Fibroblast of lung (primary cell): ENCODE data around the gene PIK3C2G. TPM values are rescaled to one million over a fixed set of nuclear protein-coding genes. Genes with fewer than 3 reads are reported as not detected.

Source experiments
- DNase-seq, 2 donors: peaks; one replicate each; pipeline versions ENCODE4 v3.0.0 to v3.0.0-alpha.2; 2010; ENCODE audit warnings: low read depth in 2 of 2
- H2AFZ ChIP-seq: 2 replicates; pipeline ENCODE4 v1.5.1; 2012; ENCODE audit warnings: low read length, control low read depth, inconsistent platforms
- H3K27ac ChIP-seq: 2 replicates; pipeline ENCODE4 v1.5.1; 2011; ENCODE audit warnings: low read length, control low read depth; ENCODE audit not compliant: insufficient read depth
- H3K27me3 ChIP-seq: 2 replicates; pipeline ENCODE4 v1.5.1; 2011; ENCODE audit warnings: mild to moderate bottlenecking, low read length; ENCODE audit not compliant: control insufficient read depth, insufficient read depth
- H3K36me3 ChIP-seq: 2 replicates; pipeline ENCODE4 v1.5.1; 2011; ENCODE audit warnings: low read length; ENCODE audit not compliant: control insufficient read depth, insufficient read depth
- H3K4me1 ChIP-seq: 2 replicates; pipeline ENCODE4 v1.5.1; 2011; ENCODE audit warnings: low read length; ENCODE audit not compliant: control insufficient read depth, insufficient read depth; ENCODE audit errors: extremely low read depth
- H3K4me2 ChIP-seq: 2 replicates; pipeline ENCODE4 v1.5.1; 2011; ENCODE audit warnings: low read length, control low read depth; ENCODE audit not compliant: insufficient read depth; ENCODE audit errors: extremely low read depth
- H3K4me3 ChIP-seq, 4 experiments: fragments of 200-600 bp in 1 of 4; sonication (generic) in 1 of 4; replicated peaks in 1 of 4; 2 replicates each; pipeline ENCODE4 v1.5.1; 2011 to 2016; ENCODE audit warnings: low read length in 4 of 4, low read depth in 3 of 4, mild to moderate bottlenecking in 3 of 4, control low read depth in 2 of 4, inconsistent platforms in 1 of 4, mixed read lengths in 1 of 4; ENCODE audit not compliant: insufficient read depth in 1 of 4; ENCODE audit errors: control extremely low read depth in 1 of 4
- H3K79me2 ChIP-seq: 2 replicates; pipeline ENCODE4 v1.5.1; 2012; ENCODE audit warnings: mild to moderate bottlenecking, low read length, inconsistent platforms; ENCODE audit not compliant: control insufficient read depth, insufficient read depth
- H3K9ac ChIP-seq: 2 replicates; pipeline ENCODE4 v1.5.1; 2011; ENCODE audit warnings: mild to moderate bottlenecking, low read length, control low read depth; ENCODE audit not compliant: insufficient read depth
- H3K9me3 ChIP-seq: 2 replicates; pipeline ENCODE4 v1.5.1; 2012; ENCODE audit warnings: low read depth, low read length; ENCODE audit not compliant: control insufficient read depth, insufficient read depth
- H4K20me1 ChIP-seq: 2 replicates; pipeline ENCODE4 v1.5.1; 2011; ENCODE audit warnings: low read length; ENCODE audit not compliant: control insufficient read depth, insufficient read depth; ENCODE audit errors: extremely low read depth
- CTCF ChIP-seq, 2 donors: IDR thresholded peaks in 1 of 2; conservative IDR thresholded peaks in 1 of 2; 1 replicate in 1 of 2; 2 replicates in 1 of 2; pipeline ENCODE4 v1.5.1; 2011 to 2012; ENCODE audit warnings: low read length in 2 of 2, control low read depth in 1 of 2, inconsistent platforms in 1 of 2, low read depth in 1 of 2, mild to moderate bottlenecking in 1 of 2
- EZH2 ChIP-seq: IDR thresholded peaks from 2 replicates; pipeline ENCODE4 v1.5.1; 2012; ENCODE audit warnings: low read length, control low read depth, mild to moderate bottlenecking; ENCODE audit errors: missing control alignments
- polyA plus RNA-seq, 2 donors: library from polyadenylated mRNA; depleted of rRNA in 1 of 2; stranded (reverse) in 1 of 2; unstranded in 1 of 2; fragments of >200 nt; gene quantifications; 2 replicates each; pipeline ENCODE4 v1.2.1, GENCODE V29; 2011 to 2012; ENCODE audit warnings: missing spikeins in 1 of 2
- total RNA-seq: library from RNA; depleted of rRNA; stranded (reverse); fragments of >200 nt; gene quantifications from 2 replicates; pipeline ENCODE4 v1.2.1, GENCODE V29; 2014

PIK3C2G gene
- total and polyA plus RNA-seq, 2 donors (not counting 1 experiment from before 2014, with no cell fraction given), result not detected

DNA sequence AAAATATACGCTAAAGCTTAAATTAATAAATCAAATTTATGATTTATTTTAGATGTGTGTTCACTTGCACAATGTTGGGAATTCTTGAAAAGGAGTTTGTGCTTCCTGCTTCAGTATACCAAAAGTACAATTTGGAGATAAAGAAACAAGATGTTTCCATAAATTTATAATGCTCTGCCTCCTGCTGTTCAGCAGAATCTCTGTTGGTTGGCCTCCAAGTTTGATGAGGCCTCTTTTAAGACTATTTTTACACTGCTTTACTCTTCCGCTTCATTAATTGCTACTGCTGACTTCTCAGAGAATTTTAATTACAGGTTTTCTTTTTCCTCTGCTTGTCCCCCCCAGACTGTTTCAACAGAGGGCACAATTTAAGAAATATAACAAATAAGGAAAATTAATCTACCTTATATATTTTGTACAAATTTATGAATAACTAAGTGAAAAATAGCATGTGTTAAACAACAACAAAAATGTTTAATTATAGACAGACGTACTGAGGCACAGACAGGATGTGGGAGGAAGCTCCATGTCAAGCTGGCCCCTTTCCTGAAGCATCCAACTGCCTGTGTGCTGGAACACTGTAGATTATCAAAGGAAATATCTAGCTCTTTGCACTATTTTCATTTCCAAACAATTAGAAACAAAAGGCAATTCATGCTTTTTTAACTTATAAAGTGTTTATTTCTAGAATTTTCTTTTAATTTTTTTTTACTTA is 83.9 kb downstream of the PIK3C2G start:
- Histone ChIP-seq H3K36me3 (no peaks in the 10 kb centered on the region), H3K27ac (no peak overlapping the region), H3K4me1 (no peaks in the 10 kb centered on the region), H3K27me3 (no peaks in the 10 kb centered on the region), H3K79me2 (no peaks in the 10 kb centered on the region), H2AFZ (peak overlapping the region; percentile 63), H3K9ac (no peak overlapping the region), H3K4me2 (peak overlapping the region; percentile 74), H4K20me1 (no peaks in the 10 kb centered on the region), H3K4me3 (no peak overlapping the region), H3K9me3 (no peaks in the 10 kb centered on the region)
- DNase-seq, result peak in 1 of 2 donors; percentile 14
- no peak for TF ChIP-seq CTCF (conservative IDR thresholded peaks at IDR 0.05 in 1 of 2, IDR thresholded peaks at IDR 0.05 in 1 of 2; ENCODE audit: low read depth in 1 of 2, low read length in 2 of 2)
- TF ChIP-seq EZH2, result no peak

DNA sequence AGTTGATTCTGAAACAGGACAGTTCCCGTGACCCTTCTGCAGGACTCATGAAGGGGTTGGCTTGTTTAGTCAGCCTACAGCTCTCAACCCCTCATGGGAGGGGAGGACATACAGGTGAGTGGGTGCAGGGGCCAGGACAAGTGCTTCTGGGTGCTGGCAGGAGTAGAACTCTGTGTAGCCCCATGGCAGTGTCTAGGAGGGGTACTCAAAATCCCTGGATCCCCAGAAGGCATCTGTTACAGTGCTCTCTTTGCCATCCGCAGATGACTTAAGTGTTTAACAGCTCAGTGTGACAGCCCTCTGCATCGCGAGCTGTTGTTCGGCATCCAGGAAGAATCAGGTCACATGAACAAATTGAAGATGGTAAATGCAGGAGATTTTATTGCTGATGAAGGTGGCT is 91.0 kb downstream of the PIK3C2G start:
- no peaks in the 10 kb centered on the region for H3K4me1 ChIP-seq
- H3K27ac ChIP-seq, result no peak overlapping the region
- H3K9ac ChIP-seq, result no peak overlapping the region
- H3K4me2 ChIP-seq, result no peak overlapping the region
- no peaks in the 10 kb centered on the region for H3K79me2 ChIP-seq
- no peaks in the 10 kb centered on the region for H4K20me1 ChIP-seq
- TF ChIP-seq CTCF (conservative IDR thresholded peaks at IDR 0.05 in 1 of 2, IDR thresholded peaks at IDR 0.05 in 1 of 2; ENCODE audit: low read depth in 1 of 2, low read length in 2 of 2) (no peak), EZH2 (no peak)
- H2AFZ ChIP-seq, result no peak overlapping the region
- H3K36me3 ChIP-seq, result no peaks in the 10 kb centered on the region
- no peak overlapping the region for H3K4me3 ChIP-seq
- no peaks in the 10 kb centered on the region for H3K9me3 ChIP-seq
- H3K27me3 ChIP-seq, result no peaks in the 10 kb centered on the region
- DNase-seq, result no peak

GRCh38 chr12:18355429-18355828 is 94.1 kb downstream of the PIK3C2G start:
- Histone ChIP-seq H3K4me3 (no peak overlapping the region), H3K79me2 (no peaks in the 10 kb centered on the region), H4K20me1 (no peaks in the 10 kb centered on the region), H3K36me3 (no peaks in the 10 kb centered on the region), H3K9me3 (no peaks in the 10 kb centered on the region), H3K4me2 (no peak overlapping the region), H3K27ac (no peak overlapping the region), H3K9ac (no peak overlapping the region), H2AFZ (no peak overlapping the region), H3K27me3 (no peaks in the 10 kb centered on the region), H3K4me1 (no peaks in the 10 kb centered on the region)
- TF ChIP-seq CTCF (conservative IDR thresholded peaks at IDR 0.05 in 1 of 2, IDR thresholded peaks at IDR 0.05 in 1 of 2; ENCODE audit: low read depth in 1 of 2, low read length in 2 of 2), result no peak
- TF ChIP-seq EZH2, result no peak
- no peak for DNase-seq
